ENCODE measurements around the gene ST6GALNAC2.

The ST6GALNAC2 gene

DNA sequence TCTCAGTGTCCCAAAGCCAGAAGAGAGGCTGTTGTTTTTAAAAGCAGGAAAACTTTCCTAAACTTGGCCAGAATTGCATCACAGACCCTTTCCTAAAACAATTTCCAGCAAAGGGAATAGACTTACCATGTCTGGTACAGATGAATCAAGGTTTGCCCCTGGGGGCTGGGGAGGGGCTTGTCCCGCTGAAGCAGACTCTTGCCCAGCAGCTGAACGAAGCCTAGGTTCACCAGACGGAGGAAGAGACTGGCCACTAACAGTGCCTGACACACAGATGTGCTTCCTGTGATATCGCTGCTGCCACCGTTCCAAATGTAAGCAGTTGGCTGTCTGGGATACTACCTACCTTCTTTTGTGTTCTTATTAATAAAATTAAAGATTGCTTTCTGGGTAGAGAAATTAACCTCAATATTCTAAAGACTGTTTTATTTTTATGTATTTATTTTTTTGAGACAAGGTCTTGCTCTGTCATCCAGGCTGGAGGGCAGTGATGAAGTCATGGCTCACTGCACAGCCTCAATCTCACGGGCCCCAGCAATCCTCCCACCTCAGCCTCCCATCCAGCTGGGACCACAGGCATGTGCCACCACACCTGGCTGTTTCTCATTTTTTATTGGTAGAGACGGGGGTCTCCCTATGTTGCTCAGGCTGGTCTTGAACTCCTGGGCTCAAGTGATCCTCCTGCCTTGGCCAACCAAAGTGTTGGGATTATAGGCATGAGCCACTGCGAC is 32.3 kb downstream of the ST6GALNAC2 start:
- no peak for DNase-seq

DNA sequence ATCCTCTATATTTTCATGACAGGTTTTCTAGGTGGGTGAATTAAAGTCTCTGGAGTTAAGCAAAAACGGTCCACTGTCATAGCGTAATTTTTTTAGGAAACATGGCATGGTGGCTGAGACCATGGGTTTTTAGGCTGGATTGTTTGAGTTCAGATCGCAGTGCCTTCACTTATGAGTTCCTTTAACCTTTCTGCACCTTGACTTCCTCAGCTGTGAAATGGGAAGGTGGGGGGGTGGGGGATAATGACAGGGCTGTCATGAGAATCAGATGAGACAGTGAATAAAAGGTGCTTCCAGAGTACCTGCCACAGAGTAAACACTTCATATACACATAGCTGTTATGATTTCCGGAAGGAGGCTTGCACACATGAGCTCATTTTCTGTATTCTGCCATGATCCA is 34.0 kb downstream of the ST6GALNAC2 start:
- DNase-seq = no peak

DNA sequence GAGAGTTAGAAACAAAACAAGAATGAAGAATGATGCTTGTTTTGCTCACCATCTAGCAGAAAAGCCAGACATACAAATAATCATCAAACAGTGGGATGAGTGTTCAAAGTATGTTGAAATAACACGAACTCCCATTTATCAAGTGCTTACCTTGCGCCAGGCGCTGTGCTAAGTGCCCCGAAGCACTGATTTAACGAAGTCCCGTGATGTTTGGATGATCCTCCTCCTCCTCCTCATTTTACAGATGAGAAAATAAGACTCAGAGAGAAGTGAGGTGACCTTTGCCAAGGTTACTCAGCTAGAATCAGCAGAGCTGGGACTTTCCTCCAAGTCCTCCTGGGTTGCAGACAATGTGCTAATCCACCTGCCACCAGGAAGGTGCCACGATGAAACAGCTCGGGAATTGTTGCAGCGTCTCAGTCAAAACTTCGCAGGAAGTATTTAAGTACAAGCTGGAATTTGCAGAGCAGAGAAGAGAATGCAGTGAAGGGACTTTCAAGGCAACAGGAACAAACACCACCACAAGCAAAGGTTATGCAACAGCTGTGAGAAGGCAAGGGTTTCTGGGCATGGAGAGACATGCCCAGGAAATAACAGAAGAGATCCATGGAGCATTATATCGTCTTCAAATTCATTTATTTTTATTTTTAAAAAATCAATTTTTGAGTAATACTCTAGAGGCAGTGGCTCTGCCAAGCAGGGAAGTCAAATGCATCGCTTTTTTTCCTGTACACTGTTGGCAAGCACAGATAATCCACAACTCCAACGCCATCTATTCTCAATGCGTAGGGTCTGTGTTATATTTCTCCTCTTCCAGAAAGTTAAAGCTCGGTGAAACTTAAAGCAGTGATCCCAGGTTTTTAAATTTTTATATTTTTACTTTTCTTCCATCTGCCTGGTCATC is 34.7 kb downstream of the ST6GALNAC2 start:
- no peak for DNase-seq

DNA sequence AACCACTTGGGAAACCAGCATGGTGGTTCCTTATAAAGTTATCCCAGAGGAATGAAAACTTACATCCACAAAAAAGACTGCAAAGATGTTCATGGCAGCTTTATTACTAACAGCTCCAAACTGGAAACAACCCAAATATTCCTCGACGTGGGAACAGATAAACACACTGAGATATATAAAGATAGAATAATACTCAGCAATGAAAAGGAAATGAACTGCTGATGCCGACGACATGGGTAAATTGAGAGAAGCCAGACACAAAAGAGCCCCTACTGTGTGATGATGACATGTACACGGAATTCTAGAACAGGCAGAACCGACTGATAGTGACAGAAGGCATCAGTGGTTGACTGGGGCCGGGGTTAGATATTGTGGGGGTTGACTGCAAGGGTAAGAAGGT is 36.1 kb downstream of the ST6GALNAC2 start:
- DNase-seq = no peak

GRCh38 chr17:76549215-76549518 is 36.5 kb downstream of the ST6GALNAC2 start:
- DNase-seq = no peak

GRCh38 chr17:76548378-76549214 is 37.1 kb downstream of the ST6GALNAC2 start:
- DNase-seq = no peak

DNA sequence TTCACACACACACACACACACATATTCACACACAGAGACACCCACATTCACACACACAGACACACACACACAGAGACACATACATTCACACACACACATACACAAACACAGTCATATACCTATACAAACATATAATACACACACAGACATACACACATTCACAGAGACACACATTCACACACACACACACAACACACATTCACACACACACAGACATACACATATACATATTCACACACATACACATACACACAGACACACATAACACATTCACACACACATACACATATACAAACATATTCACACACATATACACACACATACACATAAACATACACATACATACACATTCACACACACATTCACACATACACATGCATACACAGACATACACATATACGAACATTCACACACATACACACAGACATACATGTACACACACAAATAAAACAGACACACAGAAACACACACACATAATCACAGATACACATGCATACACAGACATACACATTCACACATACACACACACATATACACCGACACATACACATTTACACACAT is 37.9 kb downstream of the ST6GALNAC2 start:
- DNase-seq = no peak

DNA sequence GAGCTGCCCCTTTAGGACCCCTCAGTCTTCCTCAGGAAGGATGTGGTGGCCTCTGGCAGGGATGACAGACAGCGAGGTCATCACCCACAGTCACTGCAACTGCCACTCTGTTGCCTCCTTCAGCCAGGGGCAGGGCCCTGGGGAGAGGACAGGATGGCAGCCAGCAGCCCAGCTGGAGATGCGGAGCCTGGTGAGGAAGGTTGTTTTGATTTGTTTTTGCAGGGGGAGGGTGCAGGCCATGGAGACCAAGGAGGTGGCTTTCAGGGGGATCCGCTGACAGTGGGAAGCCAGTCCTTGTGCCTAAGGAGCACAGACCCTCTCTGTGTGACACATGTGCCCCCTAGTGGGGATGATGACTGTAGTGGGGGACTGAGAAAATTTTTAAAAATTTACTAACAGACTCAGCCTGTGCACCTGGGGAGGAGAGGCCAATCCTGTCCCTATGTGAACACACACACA is 38.4 kb downstream of the ST6GALNAC2 start:
- peak; percentile 61 to 73 for DNase-seq

DNA sequence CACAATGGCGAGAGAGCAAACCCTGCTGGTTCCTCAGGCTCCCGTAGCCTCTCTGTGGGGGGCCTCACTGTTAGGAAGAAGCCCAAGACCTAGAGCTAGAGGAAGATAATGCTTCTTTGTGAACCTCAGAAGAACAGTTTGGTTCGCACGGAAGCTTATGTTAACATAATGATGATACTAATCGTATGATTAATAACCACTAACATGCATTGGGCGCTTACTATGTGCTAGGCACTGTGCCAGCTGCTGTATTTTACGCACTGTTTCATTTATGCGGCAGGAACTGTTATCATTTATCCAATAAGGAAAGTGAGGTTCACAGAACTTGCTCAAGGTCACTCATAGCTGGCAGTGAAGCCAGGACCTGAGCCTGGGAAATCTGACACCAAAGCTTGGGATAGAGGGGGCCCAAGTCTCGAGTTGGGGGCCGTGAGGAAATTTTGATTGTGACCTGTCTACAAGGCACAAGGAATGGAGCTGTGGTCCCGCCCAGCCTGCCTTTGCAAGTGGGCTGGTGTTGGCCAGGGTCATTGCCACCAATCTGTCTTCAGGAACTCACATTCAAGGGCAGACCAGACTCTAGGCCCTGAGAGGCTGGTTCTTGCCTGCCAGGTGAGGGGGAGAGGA is 39.0 kb downstream of the ST6GALNAC2 start:
- DNase-seq = no peak

- DNase-seq = no peak
Observed at GRCh38 chr17:76545918-76546555, 39.6 kb downstream of the ST6GALNAC2 start.

GRCh38 chr17:76544546-76545365 is 40.9 kb downstream of the ST6GALNAC2 start:
- DNase-seq = no peak

DNA sequence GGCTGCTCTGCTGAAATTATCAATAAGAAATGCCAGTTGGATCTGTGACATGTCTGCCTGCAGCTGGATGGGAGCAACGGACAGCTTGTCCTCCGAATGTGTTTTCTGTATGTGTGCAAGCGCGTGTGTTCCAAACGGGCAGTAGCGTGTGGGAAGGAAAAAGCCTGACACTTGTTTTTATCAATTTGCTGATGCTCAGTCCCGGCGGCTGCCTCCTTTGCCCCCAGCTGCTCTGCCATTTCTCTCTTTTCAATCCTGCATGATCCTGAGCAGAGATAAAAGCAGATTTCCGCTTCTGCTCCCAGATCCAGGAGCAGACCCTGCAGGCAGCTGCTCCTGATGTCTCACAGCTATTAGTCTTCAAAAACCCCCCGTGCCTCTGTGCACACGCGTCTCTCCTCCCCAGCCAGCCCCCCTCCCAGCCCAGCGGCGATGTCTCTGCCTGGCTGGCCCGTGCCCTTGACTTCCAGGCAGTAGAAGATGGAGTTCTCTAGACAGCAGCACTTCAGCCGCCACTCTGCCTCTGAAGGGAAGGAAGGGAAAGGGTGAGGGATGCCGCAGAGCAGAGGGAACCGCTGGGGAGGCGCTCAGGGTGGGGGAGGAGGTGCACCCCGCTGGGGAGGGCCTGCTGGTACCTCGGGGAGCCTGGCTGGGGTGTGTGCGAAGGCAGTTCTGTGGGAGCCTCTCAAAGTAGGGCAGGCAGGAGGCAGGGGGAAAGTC is 41.7 kb downstream of the ST6GALNAC2 start:
- peak; percentile 47 to 72 for DNase-seq

DNA sequence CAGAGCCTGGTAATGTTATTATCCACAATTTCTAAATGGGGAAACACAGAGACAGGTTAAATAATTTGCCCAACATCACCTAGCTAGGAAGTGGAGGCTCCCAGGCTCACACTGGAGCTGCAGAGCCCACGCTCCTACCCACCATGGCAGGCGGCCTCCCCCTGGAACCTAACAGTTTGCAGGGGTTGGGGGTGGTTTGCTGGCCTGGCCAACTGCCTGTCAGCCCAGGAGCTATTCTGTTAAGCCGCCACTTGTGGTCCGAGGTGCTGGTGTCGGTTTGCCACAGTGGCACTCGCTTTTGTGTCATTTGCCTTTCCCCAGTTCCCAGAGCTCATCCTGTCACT is 42.2 kb downstream of the ST6GALNAC2 start:
- no peak for DNase-seq

- no peak for DNase-seq
Observed at GRCh38 chr17:76542984-76543383, 42.7 kb downstream of the ST6GALNAC2 start.

- DNase-seq = no peak
Observed at GRCh38 chr17:76542566-76542971, 43.1 kb downstream of the ST6GALNAC2 start.

DNA sequence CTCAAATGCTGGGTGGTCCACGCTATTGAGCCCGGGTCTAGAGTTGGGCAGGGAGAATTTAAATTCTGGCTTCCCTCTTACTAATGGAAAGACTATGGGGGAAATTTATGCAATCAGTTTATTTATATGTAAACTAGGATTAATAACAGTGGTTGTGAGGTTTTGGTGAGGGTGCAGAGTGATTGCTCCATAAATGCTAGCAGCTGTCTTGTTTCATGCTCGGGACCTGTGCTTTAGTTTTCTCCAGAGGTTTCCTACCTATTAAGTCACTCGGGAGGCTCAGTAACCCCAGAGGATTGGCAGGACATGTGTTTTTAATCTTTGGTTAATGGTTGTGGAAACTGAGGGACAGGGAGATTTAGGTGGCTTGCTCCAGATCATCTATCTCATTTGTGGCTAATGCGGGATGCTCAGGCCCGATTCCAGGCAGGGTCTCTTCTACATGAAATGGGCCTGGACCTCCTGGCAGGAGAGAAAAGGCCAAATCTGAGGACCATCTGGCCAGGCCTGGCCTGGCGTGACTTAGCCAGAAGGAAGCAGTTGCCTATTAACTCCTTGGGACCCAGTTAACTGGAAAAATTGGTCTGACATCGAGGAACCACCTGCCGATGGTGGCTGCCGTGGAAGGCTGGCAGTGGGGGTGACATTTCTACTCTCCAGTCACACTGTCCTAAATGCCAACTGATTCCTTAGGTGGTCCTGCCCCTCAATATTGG is 43.8 kb downstream of the ST6GALNAC2 start:
- DNase-seq = no peak

DNA sequence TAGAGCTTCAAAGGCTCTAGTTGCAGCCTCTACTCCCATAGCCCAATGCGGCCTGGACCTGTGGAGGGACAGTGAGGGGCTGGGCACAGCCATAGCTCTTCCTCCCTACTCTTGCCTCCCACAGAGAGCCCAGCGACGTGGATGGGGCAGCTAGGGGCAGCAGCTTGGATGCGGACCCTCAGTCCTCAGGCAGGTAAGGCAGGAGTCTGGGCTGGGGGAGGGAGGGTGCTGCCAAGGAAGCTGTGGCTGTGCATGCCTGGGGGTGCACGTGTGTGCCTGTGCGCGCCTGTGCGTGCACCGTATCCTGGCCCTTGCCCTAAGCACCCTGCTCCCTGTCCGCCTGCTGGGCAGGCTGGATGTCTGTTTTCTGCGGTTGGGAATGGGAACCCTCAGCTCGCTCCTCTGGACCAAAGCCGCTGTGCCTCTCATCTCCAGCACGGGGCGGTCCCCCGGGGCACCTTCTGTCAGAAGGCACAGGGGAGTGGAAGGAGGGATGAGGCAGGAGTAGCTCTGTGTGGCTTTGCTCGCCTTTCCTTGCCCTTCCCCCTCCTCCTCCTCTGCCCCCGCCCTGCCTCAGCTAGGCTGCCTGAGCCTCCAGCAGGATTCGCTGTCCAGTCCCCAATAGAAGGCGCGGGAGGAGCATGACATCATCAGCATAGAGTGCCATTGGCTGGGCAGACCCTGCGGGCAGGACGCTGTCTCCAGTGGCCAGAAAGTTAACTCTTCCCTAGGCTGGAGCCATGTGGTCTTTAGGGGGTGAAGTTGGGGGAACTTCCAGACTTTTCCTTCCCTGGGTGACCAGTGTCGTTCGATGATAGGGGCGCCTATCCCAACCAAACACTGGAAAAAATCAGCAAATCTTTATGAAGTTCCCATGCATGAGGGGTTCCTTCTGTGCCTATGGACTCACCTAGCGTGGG is 45.0 kb downstream of the ST6GALNAC2 start:
- peak; percentile 95 to 98 for DNase-seq

GRCh38 chr17:76539631-76540271 is 45.9 kb downstream of the ST6GALNAC2 start, which contains the start of gene PRCD:
Gene PRCD (plus strand): TSS chr17:76540044. CDS start chr17:76540142, 98 bp downstream.
- DNase-seq = no peak

All from hippocampal formation (tissue), 2 donors.